GM11168 (cell line): ENCODE measurements around the gene DCPS.
"Not testable (repeated sequence)": the region's sequence is repeated elsewhere in the genome, so short reads cannot be mapped to it uniquely, and the experiment has no call there.

Experiments used
- in situ Hi-C: fragments of 300-500 bp; cut with MboI; formaldehyde crosslinking; loops from one replicate; pipeline ENCODE4 v1.12.0; 2022; ENCODE audit warnings: low sequenced_read_pairs; ENCODE audit not compliant: unreplicated experiment

The DCPS gene

DNA sequence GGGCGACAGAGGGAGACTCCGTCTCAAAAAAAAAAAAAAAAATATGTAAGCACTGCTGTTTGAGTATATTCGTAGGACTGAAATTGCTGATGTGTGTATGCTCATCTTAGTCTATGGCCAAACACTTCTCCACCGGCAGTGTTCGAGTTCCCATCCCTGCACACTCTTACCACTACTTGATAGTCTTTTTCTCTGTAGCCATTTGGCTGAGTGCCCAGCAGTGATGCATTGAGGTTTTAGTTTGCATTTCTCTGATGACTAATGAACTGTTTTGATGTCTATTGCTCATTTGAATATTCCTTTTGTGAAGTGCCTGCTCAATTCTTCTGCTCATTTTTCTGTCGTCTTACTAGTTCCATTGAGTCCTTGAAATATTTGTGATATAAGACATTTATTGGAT is 19.0 kb upstream of the DCPS start:
- in situ Hi-C loops: no loop called here

- in situ Hi-C loops: no loop called here
Observed at GRCh38 chr11:126288237-126288636, 15.6 kb upstream of the DCPS start.

DNA sequence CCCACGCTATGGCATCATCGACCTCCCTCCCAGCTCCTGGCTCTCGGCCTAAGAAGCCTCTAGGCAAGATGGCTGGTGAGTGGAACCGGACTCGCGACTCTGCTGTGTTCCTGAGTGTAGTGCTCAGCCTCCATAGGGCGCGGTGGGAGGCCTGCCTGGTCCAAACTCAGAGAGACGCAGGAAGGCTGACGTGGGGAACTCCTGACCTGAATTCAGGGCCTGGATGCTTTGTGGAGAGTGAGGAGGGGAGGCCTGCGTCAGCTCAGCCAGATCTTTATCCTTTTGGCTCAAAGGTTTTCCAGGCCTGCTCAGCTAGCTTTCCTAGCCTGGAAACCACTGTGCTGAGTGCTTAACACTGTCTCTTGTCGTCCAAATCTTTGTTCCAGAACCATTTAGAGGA is 13.0 kb upstream of the DCPS start:
- in situ Hi-C loops: no loop called here

- in situ Hi-C loops: no loop called here
Observed at GRCh38 chr11:126293726-126294125, 10.1 kb upstream of the DCPS start.

- in situ Hi-C loops: no loop called here
Observed at GRCh38 chr11:126297004-126297403, 6.9 kb upstream of the DCPS start.

DNA sequence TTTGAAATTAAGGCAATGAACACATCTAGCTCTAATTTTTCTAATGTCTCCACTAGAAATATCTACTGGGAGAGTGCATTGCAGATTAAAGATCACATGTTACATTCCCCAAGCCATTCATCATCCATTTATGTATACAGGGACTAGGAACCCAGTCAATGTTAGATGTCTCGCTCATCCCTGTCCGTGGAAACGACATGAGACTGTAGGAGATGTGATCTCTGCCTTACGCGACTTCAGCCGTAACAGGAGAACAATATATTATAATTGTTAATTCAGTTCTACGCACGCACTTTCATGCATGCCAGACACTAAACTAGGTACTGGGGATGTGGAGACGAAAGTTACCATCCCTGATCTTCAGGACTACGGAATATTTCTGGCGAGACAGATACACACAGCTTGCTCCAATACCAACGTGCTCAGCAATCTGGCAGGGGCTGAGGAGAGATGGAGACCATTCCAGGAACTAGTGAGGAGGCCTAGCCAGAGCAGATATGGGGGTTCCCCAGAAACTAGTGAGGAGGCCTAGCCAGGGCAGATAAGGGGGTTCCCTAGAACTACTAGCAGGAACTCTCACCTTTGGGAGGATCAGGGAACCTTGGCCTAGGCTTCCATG is 706 bp downstream of the DCPS start:
- in situ Hi-C loops: no loop called here

GRCh38 chr11:126305699-126306098 is 1.8 kb downstream of the DCPS start:
- in situ Hi-C loops: no loop called here

- in situ Hi-C loops: no loop called here
Observed at GRCh38 chr11:126307706-126308105, 3.8 kb downstream of the DCPS start.

DNA sequence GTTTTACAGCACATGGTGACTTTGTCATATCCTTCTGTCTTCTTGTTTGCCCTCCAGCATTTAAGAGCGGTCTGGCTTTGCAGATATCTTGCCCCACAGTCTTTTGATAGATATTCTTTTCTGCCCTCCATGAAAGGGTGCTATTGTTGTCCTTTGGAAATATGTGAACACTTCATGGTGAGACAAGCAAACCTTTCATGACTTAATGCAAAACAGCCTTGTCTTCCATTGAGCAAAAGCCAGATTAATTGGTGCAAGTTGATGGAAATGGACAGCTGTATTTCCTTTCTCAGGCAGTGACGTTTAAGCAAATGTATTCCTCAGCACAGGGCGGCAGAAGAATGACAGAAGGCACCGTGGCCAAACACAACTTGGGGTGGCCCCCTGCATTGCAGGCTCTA is 4.4 kb downstream of the DCPS start:
- in situ Hi-C loops: no loop called here

- in situ Hi-C loops: not testable (repeated sequence)
Observed at GRCh38 chr11:126308771-126309170, 4.9 kb downstream of the DCPS start.

DNA sequence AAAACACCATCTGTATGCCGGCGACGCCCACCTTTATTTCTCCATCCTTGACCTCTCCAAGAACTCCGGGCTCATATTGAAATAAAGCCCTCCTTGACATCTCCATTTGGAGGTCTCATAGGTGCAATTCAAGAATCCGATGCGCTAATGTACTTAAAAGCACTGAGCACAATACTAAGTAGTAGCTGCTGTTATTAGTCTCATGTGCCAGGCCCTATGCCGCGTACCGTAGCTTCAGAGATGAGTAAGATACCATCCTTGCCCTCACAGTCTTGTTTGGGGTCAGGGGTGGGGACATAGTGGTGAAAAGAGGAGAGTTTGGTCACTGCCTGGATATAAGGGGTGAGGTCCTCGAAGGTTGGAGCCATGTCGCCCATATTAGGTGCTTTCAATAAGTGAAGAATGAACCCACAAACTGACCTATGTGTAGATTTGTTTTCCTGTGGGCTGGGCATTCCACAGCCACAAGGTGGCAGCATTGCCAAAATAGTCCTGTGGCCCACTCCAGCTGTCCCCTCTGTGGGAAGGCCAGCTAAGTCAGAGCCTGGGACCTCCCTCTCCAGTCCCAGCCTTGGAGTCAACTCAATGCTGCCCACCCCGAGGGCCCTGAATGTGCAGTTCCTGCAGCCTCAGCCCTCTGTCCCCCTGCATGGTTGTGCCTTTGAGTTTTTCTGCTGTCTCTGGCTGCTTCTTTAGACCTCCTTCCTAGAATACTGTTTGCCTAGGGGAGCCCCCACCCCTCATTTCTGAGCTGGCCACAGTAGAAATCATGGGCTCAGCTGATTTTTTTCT is 6.5 kb downstream of the DCPS start:
- in situ Hi-C loops: no loop called here

DNA sequence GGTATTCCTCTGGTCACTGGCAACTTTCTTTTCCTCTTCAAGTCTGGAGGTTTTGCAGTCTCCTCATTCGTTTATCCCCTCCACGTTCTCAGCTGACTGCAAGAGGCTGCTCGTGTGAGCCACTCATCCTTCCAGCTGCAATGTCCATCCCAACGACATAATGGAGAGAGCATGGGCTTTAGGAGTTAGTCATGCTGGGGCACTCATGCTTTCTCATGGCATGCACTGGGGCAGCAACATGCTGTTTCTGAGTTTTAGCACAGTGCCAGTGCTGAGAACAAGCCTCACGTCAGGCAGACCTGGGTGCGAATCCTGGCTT is 7.1 kb downstream of the DCPS start:
- in situ Hi-C loops: no loop called here

GRCh38 chr11:126311401-126312291 is 7.8 kb downstream of the DCPS start:
- in situ Hi-C loops: no loop called here

DNA sequence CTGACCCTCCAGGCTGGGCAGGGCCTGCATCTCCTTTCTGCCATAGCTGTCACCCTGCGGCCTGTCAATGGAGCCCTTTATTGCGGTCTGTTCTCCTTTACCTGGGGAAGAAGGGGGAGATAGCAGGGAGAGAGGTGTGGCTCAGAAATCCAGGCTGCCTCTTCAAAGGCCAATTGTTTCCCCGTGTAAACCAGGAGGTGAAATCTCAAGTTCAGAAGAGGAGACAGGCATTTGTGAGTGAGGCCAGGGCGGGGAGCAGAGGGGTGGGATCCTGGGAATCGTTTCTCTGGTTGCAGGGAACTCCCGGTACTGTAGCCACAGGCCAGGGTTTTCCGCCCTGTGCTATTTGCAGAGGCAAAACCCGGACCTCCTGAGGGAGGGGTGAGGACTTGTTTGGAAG is 9.1 kb downstream of the DCPS start:
- in situ Hi-C loops: no loop called here

DNA sequence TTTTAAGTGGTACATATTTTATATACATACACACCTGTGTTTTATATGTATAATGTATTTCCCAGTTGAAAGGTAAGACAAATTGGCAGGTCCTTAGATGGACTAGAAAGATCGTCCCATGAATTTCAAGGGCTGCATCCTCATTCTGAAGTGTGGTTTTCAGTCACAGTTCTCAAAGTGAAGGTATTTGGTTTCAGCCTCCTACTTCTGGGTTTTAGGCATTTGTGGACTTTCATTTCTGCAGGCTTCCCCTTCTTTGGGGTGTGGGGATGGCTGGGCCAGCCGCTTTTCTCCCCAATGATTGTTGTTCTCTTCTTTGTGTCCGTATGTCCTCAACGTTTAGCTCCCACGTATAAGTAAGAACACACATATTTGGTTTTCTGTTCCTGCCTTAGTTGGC is 10.0 kb downstream of the DCPS start:
- in situ Hi-C loops: no loop called here

DNA sequence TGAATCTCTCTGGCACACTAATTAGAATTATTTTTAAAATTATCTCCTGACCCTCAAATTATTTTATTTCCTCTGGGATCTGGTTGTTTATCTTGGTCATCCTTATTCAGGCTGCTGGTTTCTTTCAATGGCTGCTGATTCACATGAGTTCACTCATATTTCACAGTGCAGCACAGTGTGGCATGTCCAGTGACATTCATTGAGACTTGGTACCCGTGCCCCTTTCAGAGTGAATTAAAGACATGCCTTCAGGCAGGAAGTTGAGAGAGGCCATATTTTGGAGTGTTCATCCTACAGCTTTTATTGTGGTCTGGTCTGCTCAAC is 13.5 kb downstream of the DCPS start:
- in situ Hi-C loops: no loop called here

- in situ Hi-C loops: no loop called here
Observed at GRCh38 chr11:126317756-126318573, 14.1 kb downstream of the DCPS start.

GRCh38 chr11:126318574-126319373 is 14.9 kb downstream of the DCPS start:
- in situ Hi-C loops: no loop called here

DNA sequence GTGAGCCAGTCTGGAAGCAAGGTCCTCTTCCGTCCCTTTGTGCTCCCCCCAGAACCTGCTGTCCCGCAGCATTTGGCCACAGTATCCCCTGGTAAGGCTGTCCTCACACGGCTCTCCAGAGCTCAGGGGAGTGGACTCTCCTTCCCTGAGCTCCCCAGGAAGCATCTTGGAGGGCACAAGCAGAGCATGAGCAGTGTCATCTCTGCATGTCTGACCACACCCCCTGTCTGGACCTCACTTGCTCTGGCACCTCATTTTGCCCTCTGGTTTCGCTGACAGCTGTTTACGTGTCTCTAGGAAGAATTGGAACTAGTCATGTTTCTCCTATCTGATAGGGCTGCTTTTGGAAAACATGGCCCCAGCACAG is 15.5 kb downstream of the DCPS start:
- in situ Hi-C loops: no loop called here

DNA sequence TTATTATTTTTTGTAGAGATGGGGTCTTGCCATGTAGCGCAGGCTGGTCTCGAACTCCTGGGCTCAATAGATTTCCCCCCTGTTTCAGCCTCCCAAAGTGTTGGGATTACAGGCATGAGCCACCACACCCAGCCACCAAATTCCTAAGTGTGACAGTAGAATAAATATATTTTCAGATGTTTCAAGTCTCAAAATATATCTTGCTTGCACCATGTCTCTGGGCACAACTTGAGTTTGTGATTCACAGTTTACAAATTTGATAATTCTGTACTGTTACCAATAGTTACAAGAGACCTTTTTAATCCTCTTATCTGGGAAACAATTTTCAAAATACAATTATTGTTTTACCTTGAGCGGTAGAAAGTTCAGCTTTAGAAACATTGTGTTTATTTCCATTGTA is 19.1 kb downstream of the DCPS start:
- in situ Hi-C loops: no loop called here
